ENCODE data around the gene BRI3.
A peak's percentile ranks its signal among the peaks of the same experiment; 100 is the strongest.

The BRI3 gene, protein sequence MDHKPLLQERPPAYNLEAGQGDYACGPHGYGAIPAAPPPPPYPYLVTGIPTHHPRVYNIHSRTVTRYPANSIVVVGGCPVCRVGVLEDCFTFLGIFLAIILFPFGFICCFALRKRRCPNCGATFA

GRCh38 chr7:98280791-98281756 is at the start of gene BRI3:
TSS of gene BRI3 (plus strand) at chr7:98281686. CDS start at chr7:98281796, 110 bp downstream.
- peak; percentile 93 for DNase-seq

GRCh38 chr7:98232263-98232585 is 49.3 kb upstream of the BRI3 start:
- no peak for DNase-seq

DNA sequence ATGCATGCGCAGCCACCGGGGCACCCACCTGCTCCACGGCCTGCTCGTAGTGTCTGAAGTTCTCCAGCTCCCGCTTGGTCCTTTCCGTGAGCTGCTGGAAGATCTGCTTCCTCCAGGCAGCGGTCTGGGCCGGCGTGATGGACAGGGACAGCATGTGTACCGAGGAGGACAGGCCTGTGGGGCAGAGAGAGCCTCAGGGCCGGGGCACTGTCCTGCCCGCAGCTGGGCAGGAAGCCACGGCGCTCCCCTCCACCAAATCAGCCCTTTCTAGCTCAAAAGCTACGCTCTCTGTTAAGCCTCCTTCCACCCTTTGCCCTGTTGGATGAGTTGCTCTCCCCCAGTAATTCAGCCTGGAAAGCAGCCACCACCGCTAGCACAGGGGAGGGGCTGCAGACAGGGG is 48.7 kb upstream of the BRI3 start:
- no peak for DNase-seq

DNA sequence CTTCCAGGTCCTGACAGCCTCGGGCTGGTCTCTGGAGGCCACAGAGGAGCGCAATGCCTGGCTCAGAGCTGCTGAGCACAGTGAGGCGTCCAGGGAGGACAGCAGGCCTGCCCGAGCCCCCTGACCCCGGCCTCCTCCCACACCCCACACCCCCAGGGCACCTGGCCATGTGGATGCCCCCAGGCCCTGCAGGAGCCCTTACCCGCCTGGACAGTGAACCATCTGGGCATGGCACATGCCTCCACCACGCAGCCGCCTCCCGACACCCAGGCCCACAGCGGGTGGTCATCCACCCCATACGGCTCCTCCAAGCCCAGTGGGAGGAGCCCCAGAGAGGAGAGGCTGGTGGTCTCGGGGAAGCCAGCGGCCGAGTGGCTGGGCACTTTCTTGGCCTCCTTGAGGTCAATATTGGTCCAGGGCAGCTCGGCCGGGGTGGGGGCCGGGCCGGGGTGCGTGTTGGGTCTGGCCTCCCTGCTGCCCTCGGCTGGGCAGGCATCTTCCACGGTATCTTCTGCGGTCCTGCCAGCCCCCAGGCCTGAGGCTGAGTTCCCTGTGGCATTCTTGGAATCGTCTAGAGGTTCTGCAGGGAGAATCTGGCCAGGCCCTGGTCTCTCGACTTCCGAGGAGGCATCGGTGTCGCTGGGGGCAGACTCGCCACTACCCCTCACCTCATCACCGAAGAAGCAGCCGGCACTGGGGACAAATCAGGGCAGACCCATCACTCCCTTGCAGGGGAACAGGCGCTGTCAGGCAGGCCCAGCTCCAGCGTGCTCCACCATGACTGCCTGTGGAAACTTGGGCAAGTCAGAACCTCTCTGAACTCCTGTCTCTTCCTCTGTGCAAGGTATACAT is 48.0 kb upstream of the BRI3 start:
- no peak for DNase-seq

GRCh38 chr7:98234429-98235147 is 46.9 kb upstream of the BRI3 start:
- DNase-seq, result no peak

GRCh38 chr7:98235901-98236300 is 45.6 kb upstream of the BRI3 start:
- no peak for DNase-seq

- DNase-seq, result no peak
These were observed 44.9 kb upstream of the BRI3 start for GRCh38 chr7:98236355-98237185.

DNA sequence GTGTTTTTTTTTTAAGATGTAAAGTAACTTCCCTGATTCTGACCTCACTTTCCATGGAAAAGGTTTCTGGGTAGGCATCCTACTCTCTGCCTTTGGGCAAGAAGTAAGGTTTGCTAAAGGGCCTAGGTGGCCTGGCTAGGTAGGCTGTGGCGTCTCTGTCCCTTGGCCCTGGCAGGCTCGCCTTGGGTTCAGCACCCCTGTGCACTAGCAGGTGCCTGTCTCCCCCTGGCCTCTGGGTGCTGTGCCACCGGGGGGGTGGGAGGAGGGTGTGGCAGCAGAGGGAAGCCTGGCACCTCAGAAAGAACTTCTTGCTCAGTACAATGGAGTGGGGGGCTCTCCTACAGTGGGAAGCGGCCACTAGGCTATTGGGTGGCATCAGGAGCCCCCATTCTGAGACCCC is 43.4 kb upstream of the BRI3 start:
- DNase-seq, result no peak

- no peak for DNase-seq
These were observed 42.5 kb upstream of the BRI3 start for GRCh38 chr7:98238976-98239375.

DNA sequence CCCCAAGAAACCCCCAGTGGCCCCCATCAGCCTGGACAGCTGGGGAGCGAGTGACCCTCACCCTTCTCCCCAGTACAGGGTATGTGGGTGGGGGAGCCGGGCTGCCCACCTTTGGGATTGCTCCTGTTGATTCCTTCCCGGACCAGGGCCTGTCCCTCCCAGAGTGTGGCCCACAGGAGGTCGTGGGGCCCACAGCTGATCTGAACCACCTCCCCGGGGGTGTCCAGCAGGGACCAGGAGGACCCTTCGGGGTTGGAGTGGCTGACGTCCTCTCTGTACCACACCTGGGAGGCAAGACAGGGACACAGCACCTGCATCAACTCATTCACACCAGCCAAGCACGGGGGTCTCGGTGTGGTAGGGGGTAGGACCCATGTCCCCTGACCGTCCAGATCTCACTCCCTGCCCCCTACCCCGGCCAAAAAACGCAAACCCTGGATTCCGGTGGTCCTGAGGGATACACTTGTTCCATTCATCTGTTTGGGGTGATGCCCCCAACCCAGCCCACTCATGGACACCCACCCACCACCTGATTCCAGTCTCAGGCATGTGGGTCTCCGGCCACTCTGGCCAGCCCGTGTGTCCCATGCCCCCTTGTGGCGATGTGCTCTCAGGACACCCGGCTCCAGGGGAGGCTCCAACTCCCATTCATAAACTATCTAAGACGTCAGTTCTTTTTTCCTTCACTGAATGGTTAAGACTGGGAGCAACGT is 40.4 kb upstream of the BRI3 start:
- peak; percentile 49 for DNase-seq

- DNase-seq, result no peak
These were observed 39.7 kb upstream of the BRI3 start for GRCh38 chr7:98241674-98242241.

- DNase-seq, result no peak
These were observed 39.1 kb upstream of the BRI3 start for GRCh38 chr7:98242342-98242741.

GRCh38 chr7:98242934-98243333 is 38.6 kb upstream of the BRI3 start:
- no peak for DNase-seq

DNA sequence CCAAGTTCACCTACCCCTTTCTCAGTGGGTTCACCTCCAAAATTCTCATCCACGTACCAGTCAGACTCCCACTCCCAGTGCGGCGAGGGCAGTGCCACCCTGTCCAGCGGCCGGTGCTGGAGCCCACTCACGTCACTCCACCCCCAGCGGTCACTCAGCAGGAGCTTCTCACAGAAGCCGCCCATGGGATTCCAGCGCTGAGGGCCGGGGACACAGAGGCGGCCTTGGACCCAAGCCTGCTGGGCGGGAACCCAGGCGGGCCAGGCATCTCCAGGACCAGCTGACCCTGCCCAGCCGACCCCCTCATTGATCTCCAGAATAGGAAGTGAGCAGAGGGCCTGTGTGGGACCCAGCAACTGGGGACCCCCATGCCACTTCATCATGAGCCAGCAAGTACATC is 36.6 kb upstream of the BRI3 start:
- DNase-seq, result no peak

GRCh38 chr7:98248156-98248555 is 33.3 kb upstream of the BRI3 start:
- DNase-seq, result no peak

DNA sequence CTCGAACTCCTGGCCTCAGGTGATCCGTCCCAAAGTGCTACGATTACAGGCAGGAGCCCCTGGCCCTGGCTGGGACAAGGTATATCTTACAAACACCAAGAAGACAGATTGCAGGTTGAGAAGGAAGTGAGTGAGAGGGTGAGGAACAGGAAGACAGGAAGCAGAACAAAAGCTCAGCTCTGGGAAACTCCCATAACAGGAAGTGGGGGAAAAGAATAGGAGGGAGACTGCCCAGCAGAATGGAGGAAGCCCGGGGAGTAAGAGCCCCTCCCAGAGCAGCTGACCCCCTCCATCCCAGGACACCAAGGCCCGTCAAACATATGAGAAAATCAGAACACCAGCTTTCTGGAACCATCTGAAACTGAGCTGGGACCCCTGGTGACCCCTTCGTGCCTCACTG is 32.4 kb upstream of the BRI3 start:
- no peak for DNase-seq

DNA sequence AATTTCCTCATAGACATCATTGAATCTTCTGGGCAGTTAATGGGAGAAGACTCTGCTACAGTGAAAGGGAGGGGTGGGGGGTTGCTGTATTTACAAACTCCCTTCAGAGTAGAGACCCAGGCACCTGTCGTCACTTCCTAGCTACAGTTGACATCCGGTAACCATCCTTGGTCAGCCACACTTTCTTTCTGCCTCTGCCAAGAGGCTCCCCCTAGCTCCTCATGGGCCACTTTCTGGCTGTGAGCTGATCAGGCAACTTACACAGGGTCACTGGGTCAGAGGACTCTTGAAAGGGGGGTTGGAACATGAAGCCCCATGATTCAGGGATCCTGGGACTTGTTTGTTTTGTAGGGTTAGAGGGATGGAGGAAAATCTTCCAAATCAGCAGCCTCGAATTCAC is 30.7 kb upstream of the BRI3 start:
- peak; percentile 39 for DNase-seq

GRCh38 chr7:98251231-98251600 is 30.3 kb upstream of the BRI3 start:
- peak; percentile 52 for DNase-seq

DNA sequence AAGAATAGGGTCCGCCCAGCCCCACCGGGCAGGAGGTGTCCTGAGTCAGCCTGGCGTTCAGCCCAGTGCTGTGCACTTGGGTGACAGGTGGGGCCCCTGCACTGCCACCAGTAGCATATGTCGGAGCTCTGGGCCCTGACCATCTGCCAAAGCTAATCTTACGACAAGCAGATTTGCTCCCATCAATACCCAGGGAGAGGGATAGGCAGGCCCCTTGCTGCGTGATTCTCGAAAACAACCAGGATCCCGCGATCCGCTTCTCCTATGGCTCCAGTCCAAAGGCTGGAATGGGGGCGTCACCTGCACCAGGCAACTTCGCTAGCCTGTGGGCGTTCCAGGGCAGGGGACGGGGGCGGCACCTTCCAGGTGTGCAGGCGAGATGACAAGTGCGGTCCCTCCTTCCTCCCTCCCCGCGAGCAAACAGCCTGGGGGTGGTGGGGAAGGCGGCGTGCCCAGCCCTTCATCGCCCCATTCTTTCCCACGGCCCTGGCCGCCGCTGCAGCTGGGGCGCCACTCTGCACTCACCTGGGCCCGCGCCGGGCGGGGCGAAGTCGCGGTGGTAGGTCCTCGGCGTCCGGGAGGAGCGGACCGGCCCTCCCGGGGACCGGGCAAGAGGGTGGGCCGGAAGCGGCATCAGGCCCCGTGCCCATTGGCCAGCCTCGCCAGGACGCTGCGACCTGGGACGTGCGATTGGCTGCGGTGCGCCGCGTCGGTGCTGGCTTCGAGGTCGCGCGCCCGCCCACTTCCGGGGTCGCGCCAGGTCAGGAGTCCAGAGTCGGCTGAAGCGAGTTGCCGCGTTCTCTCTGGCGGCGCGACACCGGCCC is 29.7 kb upstream of the BRI3 start, which contains the start of gene TECPR1:
TECPR1 (minus strand) TSS at position 632 of the 824 bp plus-strand sequence. CDS start 6,086 bp downstream, outside the sequence.
- DNase-seq, result peak; percentile 97

All from NCI-H82 (cell line).